K562 (cell line): ENCODE results near the gene MYO15A.

ENCODE experiments used
- ARNT ChIP-seq, 2 experiments: fragments of 450-650 bp; IDR thresholded peaks; 2 replicates each; pipeline ENCODE4 v1.6.1; 2016; ENCODE audit warnings: mild to moderate bottlenecking in 1 of 2
- BRD9 ChIP-seq: fragments of 450-650 bp; IDR thresholded peaks from 2 replicates; pipeline ENCODE4 v1.6.1; 2018; ENCODE audit warnings: low read depth; ENCODE audit not compliant: partially characterized antibody
- CBX3 ChIP-seq, 2 experiments: IDR thresholded peaks; 1 replicate in 1 of 2; 2 replicates in 1 of 2; pipeline ENCODE4 v1.6.1; 2012; ENCODE audit warnings: inconsistent platforms in 2 of 2, low read length in 2 of 2, borderline replicate concordance in 1 of 2, control low read depth in 1 of 2
- CHD7 ChIP-seq: fragments of 200-600 bp; sonication (generic); IDR thresholded peaks from one replicate; pipeline ENCODE4 v1.6.1; 2012; ENCODE audit warnings: mild to moderate bottlenecking, low read depth, low read length, inconsistent platforms
- CTCF ChIP-seq, 3 experiments: IDR thresholded peaks in 2 of 3; conservative IDR thresholded peaks in 1 of 3; 2 replicates each; pipeline ENCODE4 v1.5.1; 2011 to 2012; ENCODE audit warnings: low read length in 3 of 3, mild to moderate bottlenecking in 3 of 3, control low read depth in 2 of 3, improper control_type of control experiment in 1 of 3, inconsistent platforms in 1 of 3, low read depth in 1 of 3, mixed read lengths in 1 of 3, moderate library complexity in 1 of 3; ENCODE audit not compliant: insufficient read depth in 2 of 3
- FUS ChIP-seq: fragments of 200-400 bp; formaldehyde crosslinking; optimal IDR thresholded peaks from 2 replicates; pipeline ENCODE3; 2017; ENCODE audit warnings: low read depth, low read length
- JUN ChIP-seq, 2 experiments: sonication (generic) in 1 of 2; formaldehyde crosslinking in 1 of 2; IDR thresholded peaks; 2 replicates each; pipeline versions ENCODE4 v1.6.1 to v1.8.0; 2012 to 2022; ENCODE audit warnings: borderline replicate concordance in 2 of 2, mild to moderate bottlenecking in 2 of 2, improper control_type of control experiment in 1 of 2, low read depth in 1 of 2, low read length in 1 of 2, missing genetic modification reagents in 1 of 2
- MXI1 ChIP-seq: IDR thresholded peaks from 2 replicates; pipeline ENCODE4 v1.6.1; 2011; ENCODE audit warnings: low read depth, mild to moderate bottlenecking, improper control_type of control experiment, low read length
- PHF20 ChIP-seq: fragments of 450-650 bp; IDR thresholded peaks from 2 replicates; pipeline ENCODE4 v1.6.1; 2018; ENCODE audit not compliant: partially characterized antibody
- POLR2A ChIP-seq: fragments of 450-650 bp; conservative IDR thresholded peaks from 2 replicates; pipeline ENCODE4 v1.6.1; 2016
- ZNF512 ChIP-seq: IDR thresholded peaks from 2 replicates; pipeline ENCODE4 v1.6.1; 2016; ENCODE audit warnings: missing genetic modification characterization, missing compliant biosample characterization

- no peak for TF ChIP-seq CBX3 (IDR thresholded peaks at IDR 0.05; ENCODE audit: borderline replicate concordance in 1 of 2, low read length in 2 of 2)
- no peak for TF ChIP-seq MXI1
- no peak for TF ChIP-seq PHF20
- TF ChIP-seq POLR2A = no peak
- TF ChIP-seq ZNF512 (tag) = no peak
- TF ChIP-seq ARNT (IDR thresholded peaks at IDR 0.05) = no peak
- no peak for TF ChIP-seq JUN (IDR thresholded peaks at IDR 0.05; ENCODE audit: borderline replicate concordance, low read depth, low read length)
- TF ChIP-seq JUN (CRISPR knock-in tag; IDR thresholded peaks at IDR 0.05; ENCODE audit: borderline replicate concordance) = no peak
- TF ChIP-seq BRD9 = no peak
- TF ChIP-seq CTCF (IDR thresholded peaks at IDR 0.05 in 2 of 3, conservative IDR thresholded peaks at IDR 0.05 in 1 of 3; ENCODE audit: insufficient read depth in 2 of 3, low read depth in 1 of 3, low read length in 3 of 3) = no peak
- no peak for TF ChIP-seq FUS
- no peak for TF ChIP-seq CHD7
Observed at GRCh38 chr17:18064053-18064452, 44.5 kb upstream of the MYO15A start.
